ENCODE data around the gene DNAJC2. TPM values are rescaled to one million over a fixed set of nuclear protein-coding genes. Genes with fewer than 3 reads are reported as not detected.

Gene DNAJC2
- total RNA-seq, 4 donors from 2014 or later = 13.2 to 28.1 (median 18.2) TPM

- H3K4me1 ChIP-seq = no peaks in the 10 kb centered on the region
- no peak overlapping the region for H3K27ac ChIP-seq
- peaks cover 63 to 79% of the 10 kb centered on the region in 2 donors for H3K36me3 ChIP-seq
- WGBS, 2 donors = 71 to 74% methylated on average over 3 of the region's 3 CpGs
- intact Hi-C loops (cut with DNase I) = no loop called here
- H3K27me3 ChIP-seq = no peaks in the 10 kb centered on the region
- DNase-seq = no peak
- no peak overlapping the region for H3K4me3 ChIP-seq (replicated peaks in 1 of 3)
- TF ChIP-seq, protein P1, sequence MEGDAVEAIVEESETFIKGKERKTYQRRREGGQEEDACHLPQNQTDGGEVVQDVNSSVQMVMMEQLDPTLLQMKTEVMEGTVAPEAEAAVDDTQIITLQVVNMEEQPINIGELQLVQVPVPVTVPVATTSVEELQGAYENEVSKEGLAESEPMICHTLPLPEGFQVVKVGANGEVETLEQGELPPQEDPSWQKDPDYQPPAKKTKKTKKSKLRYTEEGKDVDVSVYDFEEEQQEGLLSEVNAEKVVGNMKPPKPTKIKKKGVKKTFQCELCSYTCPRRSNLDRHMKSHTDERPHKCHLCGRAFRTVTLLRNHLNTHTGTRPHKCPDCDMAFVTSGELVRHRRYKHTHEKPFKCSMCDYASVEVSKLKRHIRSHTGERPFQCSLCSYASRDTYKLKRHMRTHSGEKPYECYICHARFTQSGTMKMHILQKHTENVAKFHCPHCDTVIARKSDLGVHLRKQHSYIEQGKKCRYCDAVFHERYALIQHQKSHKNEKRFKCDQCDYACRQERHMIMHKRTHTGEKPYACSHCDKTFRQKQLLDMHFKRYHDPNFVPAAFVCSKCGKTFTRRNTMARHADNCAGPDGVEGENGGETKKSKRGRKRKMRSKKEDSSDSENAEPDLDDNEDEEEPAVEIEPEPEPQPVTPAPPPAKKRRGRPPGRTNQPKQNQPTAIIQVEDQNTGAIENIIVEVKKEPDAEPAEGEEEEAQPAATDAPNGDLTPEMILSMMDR (IDR thresholded peaks at IDR 0.05) = no peak
- TF ChIP-seq POLR2A (IDR thresholded peaks at IDR 0.05) = no peak
- no peaks in the 10 kb centered on the region for H3K9me3 ChIP-seq
These were observed 36.9 kb downstream of the DNAJC2 start for GRCh38 chr7:103307503-103308231.

GRCh38 chr7:103301441-103301840 lies 43.1 kb downstream of the DNAJC2 start:
- WGBS, 2 donors = 76 to 80% methylated on average over 2 of the region's 2 CpGs
- Histone ChIP-seq H3K9me3 (no peaks in the 10 kb centered on the region), H3K36me3 (peaks cover 34 to 47% of the 10 kb centered on the region in 2 donors), H3K27ac (no peak overlapping the region), H3K27me3 (no peaks in the 10 kb centered on the region), H3K4me3 (replicated peaks in 1 of 3) (no peak overlapping the region), H3K4me1 (peaks cover 10 to 11% of the 10 kb centered on the region in 2 donors)
- no peak for TF ChIP-seq POLR2A (IDR thresholded peaks at IDR 0.05)
- TF ChIP-seq, protein P1 (IDR thresholded peaks at IDR 0.05) = no peak
- intact Hi-C loops (cut with DNase I) = no loop called here
- no peak for DNase-seq

DNA sequence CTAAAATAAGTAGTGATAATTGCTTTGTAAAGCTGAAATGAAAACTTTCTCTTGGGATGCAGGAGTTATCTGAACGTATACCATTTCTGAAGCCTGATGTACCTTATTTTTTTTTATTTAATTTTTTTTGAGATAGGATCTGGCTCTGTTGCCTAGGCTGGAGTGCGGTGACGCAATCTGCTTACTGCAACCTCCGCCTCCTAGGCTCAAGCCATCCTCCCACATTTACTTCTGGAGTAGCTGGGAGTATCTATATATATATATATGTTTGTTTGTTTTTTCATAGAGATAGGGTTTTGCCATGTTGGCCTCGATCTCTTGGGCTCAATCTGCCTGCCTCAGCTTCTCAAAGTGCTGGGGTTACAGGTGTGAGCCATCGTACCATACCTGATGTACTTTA lies 44.9 kb downstream of the DNAJC2 start:
- no peak overlapping the region for H3K27ac ChIP-seq
- DNase-seq = no peak
- no peaks in the 10 kb centered on the region for H3K9me3 ChIP-seq
- no peaks in the 10 kb centered on the region for H3K27me3 ChIP-seq
- 92 to 94% methylated on average over 6 of the region's 6 CpGs for WGBS, 2 donors
- H3K4me1 ChIP-seq = peaks cover 10 to 11% of the 10 kb centered on the region in 2 donors
- intact Hi-C loops (cut with DNase I) = no loop called here
- TF ChIP-seq, protein P1 (IDR thresholded peaks at IDR 0.05) = no peak
- TF ChIP-seq POLR2A (IDR thresholded peaks at IDR 0.05) = no peak
- no peak overlapping the region for H3K4me3 ChIP-seq (replicated peaks in 1 of 3)
- H3K36me3 ChIP-seq = peaks cover 28 to 30% of the 10 kb centered on the region in 2 donors

- Histone ChIP-seq H3K27ac (peak overlapping the region in 2 of 3 donors; percentile 66 to 74), H3K9me3 (no peaks in the 10 kb centered on the region), H3K27me3 (no peaks in the 10 kb centered on the region), H3K4me3 (replicated peaks in 1 of 3) (peak overlapping the region; percentile 79 to 91 (median 80)), H3K4me1 (peaks cover 10 to 11% of the 10 kb centered on the region in 2 donors), H3K36me3 (peaks cover 18% of the 10 kb centered on the region in 2 donors)
- TF ChIP-seq POLR2A (IDR thresholded peaks at IDR 0.05) = no peak
- TF ChIP-seq, protein P1 (IDR thresholded peaks at IDR 0.05) = no peak
- 1% methylated on average over 7 of the region's 7 CpGs for WGBS, 2 donors
- DNase-seq = no peak
- intact Hi-C loops (cut with DNase I) = no loop called here
These were observed 46.8 kb downstream of the DNAJC2 start for GRCh38 chr7:103297837-103298179.

Data from thyroid gland (tissue), 4 donors.